ENCODE data around the gene MED17.
"Not testable (repeated sequence)": the region's sequence is repeated elsewhere in the genome, so short reads cannot be mapped to it uniquely, and the experiment has no call there.

The MED17 gene

GRCh38 chr11:93772123-93772522, 12.0 kb upstream of the MED17 start (continued):
- TF ChIP-seq ZNF70 (CRISPR knock-in tag; IDR thresholded peaks at IDR 0.05) (no peak), TOX (CRISPR knock-in tag; IDR thresholded peaks at IDR 0.05; ENCODE audit: borderline replicate concordance) (no peak), ISL1 (CRISPR knock-in tag; IDR thresholded peaks at IDR 0.05) (no peak), CSDC2 (CRISPR knock-in tag; IDR thresholded peaks at IDR 0.05) (no peak), ZFP30 (CRISPR knock-in tag; IDR thresholded peaks at IDR 0.05) (no peak), ARNTL (CRISPR knock-in tag; IDR thresholded peaks at IDR 0.05; ENCODE audit: borderline replicate concordance, low read depth) (no peak)

GRCh38 chr11:93773045-93773477, 11.0 kb upstream of the MED17 start:
- ATAC-seq, result no peak
- TF ChIP-seq SNAI2 (CRISPR knock-in tag; IDR thresholded peaks at IDR 0.05) (no peak), ZFP30 (CRISPR knock-in tag; IDR thresholded peaks at IDR 0.05) (no peak), BACH2 (CRISPR knock-in tag; IDR thresholded peaks at IDR 0.05; ENCODE audit: borderline replicate concordance) (no peak), ZNF565 (CRISPR knock-in tag; conservative IDR thresholded peaks at IDR 0.05; ENCODE audit: low read depth) (no peak), ZC3H10 (CRISPR knock-in tag; IDR thresholded peaks at IDR 0.05) (no peak), OSR1 (CRISPR knock-in tag; IDR thresholded peaks at IDR 0.05) (no peak)

GRCh38 chr11:93773601-93774200, 10.4 kb upstream of the MED17 start:
- TF ChIP-seq CSDC2 (CRISPR knock-in tag; IDR thresholded peaks at IDR 0.05), result no peak
- TF ChIP-seq PPARA (CRISPR knock-in tag; IDR thresholded peaks at IDR 0.05; ENCODE audit: borderline replicate concordance), result no peak
- TF ChIP-seq, protein P1, sequence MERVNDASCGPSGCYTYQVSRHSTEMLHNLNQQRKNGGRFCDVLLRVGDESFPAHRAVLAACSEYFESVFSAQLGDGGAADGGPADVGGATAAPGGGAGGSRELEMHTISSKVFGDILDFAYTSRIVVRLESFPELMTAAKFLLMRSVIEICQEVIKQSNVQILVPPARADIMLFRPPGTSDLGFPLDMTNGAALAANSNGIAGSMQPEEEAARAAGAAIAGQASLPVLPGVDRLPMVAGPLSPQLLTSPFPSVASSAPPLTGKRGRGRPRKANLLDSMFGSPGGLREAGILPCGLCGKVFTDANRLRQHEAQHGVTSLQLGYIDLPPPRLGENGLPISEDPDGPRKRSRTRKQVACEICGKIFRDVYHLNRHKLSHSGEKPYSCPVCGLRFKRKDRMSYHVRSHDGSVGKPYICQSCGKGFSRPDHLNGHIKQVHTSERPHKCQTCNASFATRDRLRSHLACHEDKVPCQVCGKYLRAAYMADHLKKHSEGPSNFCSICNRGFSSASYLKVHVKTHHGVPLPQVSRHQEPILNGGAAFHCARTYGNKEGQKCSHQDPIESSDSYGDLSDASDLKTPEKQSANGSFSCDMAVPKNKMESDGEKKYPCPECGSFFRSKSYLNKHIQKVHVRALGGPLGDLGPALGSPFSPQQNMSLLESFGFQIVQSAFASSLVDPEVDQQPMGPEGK (CRISPR knock-in tag; IDR thresholded peaks at IDR 0.05; ENCODE audit: borderline replicate concordance), result no peak
- TF ChIP-seq SNAI2 (CRISPR knock-in tag; IDR thresholded peaks at IDR 0.05), result no peak
- no peak for TF ChIP-seq BACH2 (CRISPR knock-in tag; IDR thresholded peaks at IDR 0.05; ENCODE audit: borderline replicate concordance)
- TF ChIP-seq ZNF8 (CRISPR knock-in tag; IDR thresholded peaks at IDR 0.05), result no peak
- TF ChIP-seq ZNF70 (CRISPR knock-in tag; IDR thresholded peaks at IDR 0.05), result no peak
- TF ChIP-seq RARB (CRISPR knock-in tag; IDR thresholded peaks at IDR 0.05), result no peak
- TF ChIP-seq CREB5 (CRISPR knock-in tag; IDR thresholded peaks at IDR 0.05; ENCODE audit: low read depth), result no peak
- TF ChIP-seq TCF4 (CRISPR knock-in tag; IDR thresholded peaks at IDR 0.05; ENCODE audit: borderline replicate concordance), result no peak
- no peak for TF ChIP-seq ZFP3 (CRISPR knock-in tag; IDR thresholded peaks at IDR 0.05)
- TF ChIP-seq, protein P2, sequence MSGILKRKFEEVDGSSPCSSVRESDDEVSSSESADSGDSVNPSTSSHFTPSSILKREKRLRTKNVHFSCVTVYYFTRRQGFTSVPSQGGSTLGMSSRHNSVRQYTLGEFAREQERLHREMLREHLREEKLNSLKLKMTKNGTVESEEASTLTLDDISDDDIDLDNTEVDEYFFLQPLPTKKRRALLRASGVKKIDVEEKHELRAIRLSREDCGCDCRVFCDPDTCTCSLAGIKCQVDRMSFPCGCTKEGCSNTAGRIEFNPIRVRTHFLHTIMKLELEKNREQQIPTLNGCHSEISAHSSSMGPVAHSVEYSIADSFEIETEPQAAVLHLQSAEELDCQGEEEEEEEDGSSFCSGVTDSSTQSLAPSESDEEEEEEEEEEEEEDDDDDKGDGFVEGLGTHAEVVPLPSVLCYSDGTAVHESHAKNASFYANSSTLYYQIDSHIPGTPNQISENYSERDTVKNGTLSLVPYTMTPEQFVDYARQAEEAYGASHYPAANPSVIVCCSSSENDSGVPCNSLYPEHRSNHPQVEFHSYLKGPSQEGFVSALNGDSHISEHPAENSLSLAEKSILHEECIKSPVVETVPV (CRISPR knock-in tag; IDR thresholded peaks at IDR 0.05), result no peak
- TF ChIP-seq ZNF565 (CRISPR knock-in tag; conservative IDR thresholded peaks at IDR 0.05; ENCODE audit: low read depth), result no peak
- TF ChIP-seq GLIS3 (CRISPR knock-in tag; IDR thresholded peaks at IDR 0.05), result no peak
- TF ChIP-seq ZC3H10 (CRISPR knock-in tag; IDR thresholded peaks at IDR 0.05), result no peak
- TF ChIP-seq, protein P3, sequence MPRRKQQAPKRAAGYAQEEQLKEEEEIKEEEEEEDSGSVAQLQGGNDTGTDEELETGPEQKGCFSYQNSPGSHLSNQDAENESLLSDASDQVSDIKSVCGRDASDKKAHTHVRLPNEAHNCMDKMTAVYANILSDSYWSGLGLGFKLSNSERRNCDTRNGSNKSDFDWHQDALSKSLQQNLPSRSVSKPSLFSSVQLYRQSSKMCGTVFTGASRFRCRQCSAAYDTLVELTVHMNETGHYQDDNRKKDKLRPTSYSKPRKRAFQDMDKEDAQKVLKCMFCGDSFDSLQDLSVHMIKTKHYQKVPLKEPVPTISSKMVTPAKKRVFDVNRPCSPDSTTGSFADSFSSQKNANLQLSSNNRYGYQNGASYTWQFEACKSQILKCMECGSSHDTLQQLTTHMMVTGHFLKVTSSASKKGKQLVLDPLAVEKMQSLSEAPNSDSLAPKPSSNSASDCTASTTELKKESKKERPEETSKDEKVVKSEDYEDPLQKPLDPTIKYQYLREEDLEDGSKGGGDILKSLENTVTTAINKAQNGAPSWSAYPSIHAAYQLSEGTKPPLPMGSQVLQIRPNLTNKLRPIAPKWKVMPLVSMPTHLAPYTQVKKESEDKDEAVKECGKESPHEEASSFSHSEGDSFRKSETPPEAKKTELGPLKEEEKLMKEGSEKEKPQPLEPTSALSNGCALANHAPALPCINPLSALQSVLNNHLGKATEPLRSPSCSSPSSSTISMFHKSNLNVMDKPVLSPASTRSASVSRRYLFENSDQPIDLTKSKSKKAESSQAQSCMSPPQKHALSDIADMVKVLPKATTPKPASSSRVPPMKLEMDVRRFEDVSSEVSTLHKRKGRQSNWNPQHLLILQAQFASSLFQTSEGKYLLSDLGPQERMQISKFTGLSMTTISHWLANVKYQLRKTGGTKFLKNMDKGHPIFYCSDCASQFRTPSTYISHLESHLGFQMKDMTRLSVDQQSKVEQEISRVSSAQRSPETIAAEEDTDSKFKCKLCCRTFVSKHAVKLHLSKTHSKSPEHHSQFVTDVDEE (CRISPR knock-in tag; IDR thresholded peaks at IDR 0.05), result no peak
- no peak for TF ChIP-seq TOX (CRISPR knock-in tag; IDR thresholded peaks at IDR 0.05; ENCODE audit: borderline replicate concordance)
- ATAC-seq, result no peak

DNA sequence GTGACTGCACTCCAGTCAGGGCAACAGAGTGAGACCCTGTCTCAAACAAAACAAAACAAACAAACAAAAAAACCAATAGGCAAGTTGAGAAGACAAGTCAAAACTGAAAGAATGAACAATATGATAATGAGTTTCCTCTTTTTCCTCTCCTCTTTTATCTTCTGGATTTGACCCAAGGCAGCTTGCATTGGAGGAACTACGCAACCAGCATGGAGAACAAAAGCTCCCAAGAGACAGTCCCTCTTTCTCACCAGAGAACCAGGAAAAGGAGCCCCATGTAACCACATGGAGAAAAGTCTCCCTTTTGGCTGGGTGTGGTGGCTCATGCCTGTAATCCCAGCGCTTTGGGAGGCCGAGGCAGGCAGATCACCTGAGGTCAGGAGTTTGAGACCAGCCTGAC, 9.5 kb upstream of the MED17 start:
- not testable (repeated sequence) for ATAC-seq

All from SK-N-SH treated with all-trans-retinoic acid at 6 μM for 48 hours (cell line).